Naive B cell (primary cell): Measurements from ENCODE around the gene BAD. TPM values are rescaled to one million over a fixed set of nuclear protein-coding genes. Genes with fewer than 3 reads are reported as not detected.

ENCODE experiments used
- ATAC-seq, 2 donors: fragments of 150-1000 bp; cut with Tn5 transposase; 2 replicates each; pipeline ENCODE4 v1.10.0; 2021; ENCODE audit warnings: low read depth in 2 of 2, mild to moderate bottlenecking in 2 of 2, moderate library complexity in 2 of 2
- DNase-seq: peaks from one replicate; pipeline ENCODE4 v3.0.0; 2022
- H3K27ac Mint-ChIP-seq, 6 donors: one replicate each; pipeline ENCODE4 v1.8.0; 2020 to 2022; ENCODE audit warnings: mild to moderate bottlenecking in 6 of 6, mixed read lengths in 6 of 6, moderate library complexity in 5 of 6, inconsistent platforms in 2 of 6
- H3K27me3 Mint-ChIP-seq, 3 donors: one replicate each; pipeline ENCODE4 v1.8.0; 2021 to 2022; ENCODE audit warnings: mixed read lengths in 3 of 3, mild to moderate bottlenecking in 1 of 3
- H3K36me3 Mint-ChIP-seq, 2 donors: one replicate each; pipeline ENCODE4 v1.8.0; 2020 to 2022; ENCODE audit warnings: mixed read lengths in 2 of 2, inconsistent platforms in 1 of 2, mild to moderate bottlenecking in 1 of 2
- H3K4me1 Mint-ChIP-seq, 3 donors: one replicate each; pipeline ENCODE4 v1.8.0; 2020 to 2022; ENCODE audit warnings: mixed read lengths in 3 of 3, inconsistent platforms in 1 of 3, mild to moderate bottlenecking in 1 of 3, moderate library complexity in 1 of 3
- H3K4me3 Mint-ChIP-seq, 8 donors: one replicate each; pipeline ENCODE4 v1.8.0; 2020 to 2022; ENCODE audit warnings: mild to moderate bottlenecking in 8 of 8, mixed read lengths in 8 of 8, moderate library complexity in 8 of 8, inconsistent platforms in 2 of 8
- H3K9me3 Mint-ChIP-seq, 7 donors: one replicate each; pipeline ENCODE4 v1.8.0; 2020 to 2022; ENCODE audit warnings: mixed read lengths in 7 of 7, mild to moderate bottlenecking in 5 of 7, inconsistent platforms in 2 of 7, moderate library complexity in 1 of 7
- polyA plus RNA-seq, 6 donors: library from polyadenylated mRNA; unstranded; fragments of 300-500 nt; fragmentation: Illumina TruSeq; gene quantifications; one replicate each; pipeline ENCODE4 v1.2.3, GENCODE V29; 2021; ENCODE audit warnings: low read depth in 6 of 6

Gene BAD
- polyA plus RNA-seq, 6 donors from 2014 or later: 45.5 to 72.8 (median 52.8) TPM

GRCh38 chr11:64287676-64288352, 3.3 kb upstream of the BAD start:
- Mint-ChIP-seq H3K27ac (peak overlapping the region in 3 of 6 donors; percentile 29 to 60 (median 47)), H3K4me3 (peak overlapping the region in 3 of 8 donors; percentile 6 to 33 (median 19)), H3K36me3 (peaks cover 0 to 7% of the 10 kb centered on the region in 2 donors), H3K9me3 (no peaks in the 10 kb centered on the region), H3K4me1 (peaks cover 17 to 31% (median 27%) of the 10 kb centered on the region in 3 donors), H3K27me3 (peaks cover 7 to 16% (median 14%) of the 10 kb centered on the region in 3 donors)
- no peak for ATAC-seq
- DNase-seq: no peak

DNA sequence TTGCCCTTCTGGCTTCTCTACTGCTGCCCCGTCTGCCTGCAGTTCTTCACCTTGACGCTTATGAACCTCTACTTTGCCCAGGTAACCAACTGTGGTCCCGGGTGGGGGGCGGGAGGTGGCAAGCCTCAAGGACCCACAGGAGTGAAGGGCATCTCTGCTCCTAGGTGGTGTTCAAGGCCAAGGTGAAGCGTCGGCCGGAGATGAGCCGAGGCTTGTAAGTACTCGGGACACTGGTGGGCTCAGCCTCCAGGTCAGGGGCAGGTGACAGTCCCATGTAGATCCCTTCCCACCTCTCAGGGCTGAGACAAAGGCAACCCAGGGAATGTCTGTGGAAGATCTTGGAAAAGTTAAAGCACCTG, 2.3 kb upstream of the BAD start:
- ATAC-seq (no peak), DNase-seq (no peak)
- peaks cover 0 to 11% of the 10 kb centered on the region in 2 donors for H3K36me3 Mint-ChIP-seq
- peak overlapping the region; percentile 71 to 92 (median 85) for H3K4me3 Mint-ChIP-seq
- peaks cover 16 to 25% (median 23%) of the 10 kb centered on the region in 3 donors for H3K4me1 Mint-ChIP-seq
- no peaks in the 10 kb centered on the region for H3K9me3 Mint-ChIP-seq
- H3K27me3 Mint-ChIP-seq: peaks cover 7 to 10% (median 9%) of the 10 kb centered on the region in 3 donors
- H3K27ac Mint-ChIP-seq: peak overlapping the region; percentile 68 to 99 (median 94)

DNA sequence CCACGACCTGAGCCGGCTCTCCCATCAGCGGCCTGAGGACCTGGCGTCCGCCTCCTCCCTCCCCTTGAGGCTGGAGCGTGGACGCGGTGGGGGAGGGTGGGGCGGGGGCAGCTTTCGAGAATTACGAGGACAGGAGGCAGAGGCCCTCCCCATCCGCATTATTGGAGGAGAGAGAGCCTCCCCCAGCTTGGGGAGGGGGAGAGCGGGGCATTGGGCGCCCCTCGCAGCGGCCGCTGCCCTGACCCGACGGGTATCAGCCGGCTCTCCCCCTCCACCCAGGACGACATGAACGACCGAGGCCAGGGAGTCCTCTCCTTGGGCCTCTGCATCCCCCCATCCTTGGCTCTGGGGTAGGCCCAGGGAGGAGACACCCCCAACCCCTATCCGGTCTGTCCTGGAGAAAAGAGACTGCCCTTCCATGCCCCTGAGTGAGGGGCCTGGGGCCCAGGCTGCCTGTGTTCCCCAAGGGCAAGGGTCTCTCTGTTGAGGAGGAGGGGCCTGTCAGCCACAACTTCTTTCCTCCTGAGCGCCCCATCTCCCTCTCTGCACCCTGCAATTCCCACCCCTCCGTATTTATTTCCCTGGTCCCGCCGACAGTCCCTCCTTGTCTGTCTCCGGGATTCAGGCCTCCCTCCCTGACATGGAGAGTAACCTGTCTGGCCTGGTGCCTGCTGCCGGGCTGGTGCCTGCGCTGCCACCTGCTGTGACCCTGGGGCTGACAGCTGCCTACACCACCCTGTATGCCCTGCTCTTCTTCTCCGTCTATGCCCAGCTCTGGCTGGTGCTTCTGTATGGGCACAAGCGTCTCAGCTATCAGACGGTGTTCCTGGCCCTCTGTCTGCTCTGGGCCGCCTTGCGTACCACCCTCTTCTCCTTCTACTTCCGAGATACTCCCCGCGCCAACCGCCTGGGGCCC, 1.7 kb upstream of the BAD start:
- Mint-ChIP-seq H3K4me1 (peaks cover 22 to 25% (median 25%) of the 10 kb centered on the region in 3 donors), H3K4me3 (peak overlapping the region; percentile 71 to 93 (median 85)), H3K36me3 (peaks cover 0 to 17% of the 10 kb centered on the region in 2 donors), H3K27me3 (peaks cover 7 to 10% (median 8%) of the 10 kb centered on the region in 3 donors), H3K27ac (peak overlapping the region; percentile 68 to 99 (median 94)), H3K9me3 (no peaks in the 10 kb centered on the region)
- no peak for DNase-seq
- ATAC-seq: no peak

- H3K9me3 Mint-ChIP-seq: no peaks in the 10 kb centered on the region
- H3K36me3 Mint-ChIP-seq: peaks cover 0 to 11% of the 10 kb centered on the region in 2 donors
- peaks cover 17 to 21% (median 18%) of the 10 kb centered on the region in 3 donors for H3K4me1 Mint-ChIP-seq
- peaks cover 0 to under 1% (median 0%) of the 10 kb centered on the region in 3 donors for H3K27me3 Mint-ChIP-seq
- H3K27ac Mint-ChIP-seq: peak within 1 kb of the TSS; percentile 99 to 100 (median 99)
- H3K4me3 Mint-ChIP-seq: peak within 1 kb of the TSS; percentile 79 to 96 (median 93)
- ATAC-seq: peak; percentile 70 to 74
- peak; percentile 96 for DNase-seq
Observed at GRCh38 chr11:64284962-64285884, 758 bp upstream of the BAD start, which contains the start of gene GPR137. TSS of gene GPR137 (plus strand) at chr11:64285848. CDS start at chr11:64286525, 677 bp downstream.

DNA sequence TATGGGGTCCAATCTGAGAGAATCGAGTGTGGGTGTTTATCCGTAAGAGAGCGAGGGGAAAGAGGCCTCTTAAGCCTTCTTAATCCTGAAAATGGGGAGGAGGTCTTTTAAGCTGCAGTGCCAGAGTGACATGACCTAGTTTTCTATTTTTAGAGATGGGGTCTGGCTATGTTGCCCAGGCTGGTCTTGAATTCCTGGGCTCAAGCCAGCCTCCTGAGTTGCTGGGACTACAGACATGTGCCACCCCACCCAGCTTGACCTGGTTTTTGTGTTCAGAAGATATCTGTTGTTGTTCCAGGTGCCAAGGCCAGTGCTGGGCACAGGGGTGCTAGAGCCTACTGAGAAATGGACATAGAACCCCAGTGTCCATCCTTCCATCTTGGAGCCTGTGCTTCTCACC, 1.4 kb downstream of the BAD start:
- peak overlapping the region in 5 of 6 donors; percentile 92 to 99 (median 96) for H3K27ac Mint-ChIP-seq
- no peak for ATAC-seq

GRCh38 chr11:64281957-64282770, 2.3 kb downstream of the BAD start:
- peaks cover 0 to 11% of the 10 kb centered on the region in 2 donors for H3K36me3 Mint-ChIP-seq
- H3K4me3 Mint-ChIP-seq: peak overlapping the region in 2 of 8 donors; percentile 63 to 69
- peaks cover 21 to 25% (median 23%) of the 10 kb centered on the region in 3 donors for H3K4me1 Mint-ChIP-seq
- no peaks in the 10 kb centered on the region for H3K9me3 Mint-ChIP-seq
- ATAC-seq (no peak), DNase-seq (no peak)
- H3K27ac Mint-ChIP-seq: peak overlapping the region in 4 of 6 donors; percentile 47 to 99 (median 80)
- H3K27me3 Mint-ChIP-seq: no peaks in the 10 kb centered on the region

More for the DNA sequence above, 1.4 kb downstream of the BAD start:
- H3K36me3 Mint-ChIP-seq: peaks cover 0 to 11% of the 10 kb centered on the region in 2 donors
- peak overlapping the region in 7 of 8 donors; percentile 35 to 93 (median 85) for H3K4me3 Mint-ChIP-seq
- H3K27me3 Mint-ChIP-seq: no peaks in the 10 kb centered on the region
- DNase-seq: no peak
- no peaks in the 10 kb centered on the region for H3K9me3 Mint-ChIP-seq
- H3K4me1 Mint-ChIP-seq: peaks cover 21 to 25% (median 23%) of the 10 kb centered on the region in 3 donors

- peak overlapping the region in 1 of 6 donors; percentile 10 for H3K27ac Mint-ChIP-seq
- peaks cover 0 to 11% of the 10 kb centered on the region in 2 donors for H3K36me3 Mint-ChIP-seq
- H3K4me1 Mint-ChIP-seq: peaks cover 8 to 13% (median 12%) of the 10 kb centered on the region in 3 donors
- no peaks in the 10 kb centered on the region for H3K27me3 Mint-ChIP-seq
- H3K9me3 Mint-ChIP-seq: no peaks in the 10 kb centered on the region
- H3K4me3 Mint-ChIP-seq: peak overlapping the region in 1 of 8 donors; percentile 12
- DNase-seq: no peak
- ATAC-seq: no peak
Observed at GRCh38 chr11:64278576-64279190, 5.8 kb downstream of the BAD start.

GRCh38 chr11:64276653-64277431, 7.6 kb downstream of the BAD start:
- DNase-seq (no peak), ATAC-seq (no peak)
- Mint-ChIP-seq H3K27me3 (no peaks in the 10 kb centered on the region), H3K4me1 (peaks cover 7 to 11% (median 9%) of the 10 kb centered on the region in 3 donors), H3K36me3 (peaks cover 0 to 8% of the 10 kb centered on the region in 2 donors), H3K4me3 (peak overlapping the region in 1 of 8 donors; percentile 64), H3K9me3 (no peaks in the 10 kb centered on the region), H3K27ac (peak overlapping the region in 1 of 6 donors; percentile 59)

- Mint-ChIP-seq H3K4me1 (peaks cover 4 to 14% (median 7%) of the 10 kb centered on the region in 3 donors), H3K9me3 (no peaks in the 10 kb centered on the region), H3K4me3 (peak overlapping the region in 2 of 8 donors; percentile 43 to 52), H3K27ac (peak overlapping the region in 2 of 6 donors; percentile 12 to 76), H3K27me3 (no peaks in the 10 kb centered on the region), H3K36me3 (no peaks in the 10 kb centered on the region)
- ATAC-seq (no peak), DNase-seq (no peak)
Observed at GRCh38 chr11:64275841-64276240, 8.6 kb downstream of the BAD start.

- Mint-ChIP-seq H3K4me1 (peaks cover 6 to 18% (median 8%) of the 10 kb centered on the region in 3 donors), H3K4me3 (peak overlapping the region in 2 of 8 donors; percentile 37 to 43), H3K36me3 (no peaks in the 10 kb centered on the region), H3K27ac (peak overlapping the region in 2 of 6 donors; percentile 12 to 34), H3K9me3 (no peaks in the 10 kb centered on the region), H3K27me3 (no peaks in the 10 kb centered on the region)
- ATAC-seq: no peak
- DNase-seq: no peak
Observed at GRCh38 chr11:64275031-64275800, 9.2 kb downstream of the BAD start.
